Adipose tissue (tissue), 3 donors: Measurements from ENCODE around the gene HBQ1. TPM values are rescaled to one million over a fixed set of nuclear protein-coding genes. Genes with fewer than 3 reads are reported as not detected.
"Not testable (repeated sequence)": the region's sequence is repeated elsewhere in the genome, so short reads cannot be mapped to it uniquely, and the experiment has no call there.

ENCODE experiments used
- H3K27ac ChIP-seq: one replicate; pipeline ENCODE4 v1.5.1; 2013; ENCODE audit warnings: low read depth, low read length
- WGBS, 3 donors: extraction: QIAGEN DNeasy Blood & Tissue Kit; methylation state at CpG; one replicate each; pipeline ENCODE4 v1.1.7; 2013; 5-methylcytosine and 5-hydroxymethylcytosine counted together
- polyA plus RNA-seq, 3 donors: library from polyadenylated mRNA; stranded (reverse); fragments of 200-250 nt; gene quantifications; one replicate each; pipeline ENCODE4 v1.2.3, GENCODE V29; 2013
- donor health status: healthy with polysubstance abuse.
- donor health status: Bipolar disorder and iron deficiency.
- donor health status: healthy.

Gene HBQ1
- polyA plus RNA-seq, 3 donors: 0.40 TPM; not detected in 2

DNA sequence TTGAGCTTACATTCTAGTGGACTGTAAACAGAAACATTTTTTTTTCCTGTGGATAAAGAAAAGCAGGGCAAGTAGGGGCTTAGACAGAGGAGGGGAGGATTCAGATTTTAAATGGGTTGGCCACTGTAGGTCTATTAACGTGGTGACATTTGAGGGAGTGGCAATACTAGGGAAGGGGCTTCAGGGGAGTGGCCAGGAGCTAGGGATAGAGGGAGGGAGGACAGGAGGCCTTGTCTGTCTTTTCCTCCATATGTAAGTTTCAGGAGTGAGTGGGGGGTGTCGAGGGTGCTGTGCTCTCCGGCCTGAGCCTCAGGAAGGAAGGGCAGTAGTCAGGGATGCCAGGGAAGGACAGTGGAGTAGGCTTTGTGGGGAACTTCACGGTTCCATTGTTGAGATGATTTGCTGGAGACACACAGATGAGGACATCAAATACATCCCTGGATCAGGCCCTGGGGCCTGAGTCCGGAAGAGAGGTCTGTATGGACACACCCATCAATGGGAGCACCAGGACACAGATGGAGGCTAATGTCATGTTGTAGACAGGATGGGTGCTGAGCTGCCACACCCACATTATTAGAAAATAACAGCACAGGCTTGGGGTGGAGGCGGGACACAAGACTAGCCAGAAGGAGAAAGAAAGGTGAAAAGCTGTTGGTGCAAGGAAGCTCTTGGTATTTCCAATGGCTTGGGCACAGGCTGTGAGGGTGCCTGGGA, 21.0 kb upstream of the HBQ1 start:
- no peak overlapping the region for H3K27ac ChIP-seq
- WGBS, 3 donors: 45 to 61% (median 53%) methylated on average over 6 of the region's 6 CpGs

DNA sequence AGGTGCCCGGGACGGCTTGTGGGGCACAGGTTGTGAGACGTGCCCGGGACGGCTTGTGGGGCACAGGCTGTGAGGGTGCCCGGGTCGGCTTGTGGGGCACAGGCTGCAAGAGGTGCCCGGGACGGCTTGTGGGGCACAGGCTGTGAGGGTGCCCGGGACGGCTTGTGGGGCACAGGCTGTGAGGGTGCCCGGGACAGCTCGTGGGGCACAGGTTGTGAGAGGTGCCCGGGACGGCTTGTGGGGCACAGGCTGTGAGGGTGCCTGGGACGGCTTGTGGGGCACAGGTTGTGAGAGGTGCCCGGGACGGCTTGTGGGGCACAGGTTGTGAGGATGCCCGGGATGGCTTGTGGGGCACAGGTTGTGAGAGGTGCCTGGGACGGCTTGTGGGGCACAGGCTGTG, 20.0 kb upstream of the HBQ1 start:
- not testable (repeated sequence) for H3K27ac ChIP-seq
- 54 to 75% (median 71%) methylated on average over 8 to 20 of the region's 20 CpGs for WGBS, 3 donors

DNA sequence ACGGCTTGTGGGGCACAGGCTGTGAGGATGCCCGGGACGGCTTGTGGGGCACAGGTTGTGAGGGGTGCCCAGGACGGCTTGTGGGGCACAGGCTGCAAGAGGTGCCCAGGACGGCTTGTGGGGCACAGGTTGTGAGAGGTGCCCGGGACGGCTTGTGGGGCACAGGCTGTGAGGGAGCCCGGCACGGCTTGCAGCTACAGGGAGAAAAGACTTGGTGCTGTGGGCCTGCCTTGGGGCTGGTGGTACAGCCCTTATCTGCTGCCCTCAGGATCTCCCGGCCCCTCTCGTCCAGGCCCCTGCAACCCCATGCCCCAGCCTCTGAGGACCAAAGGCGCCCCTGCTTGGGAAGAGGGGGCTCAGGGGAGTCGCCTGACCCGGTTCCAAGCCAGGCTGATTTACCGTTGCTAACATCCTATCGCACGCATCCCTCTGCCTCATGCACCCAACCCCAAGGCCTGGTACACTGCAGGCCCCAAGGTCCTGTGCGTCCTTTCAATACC, 19.5 kb upstream of the HBQ1 start:
- WGBS, 3 donors: 59 to 68% (median 63%) methylated on average over 13 to 18 of the region's 18 CpGs
- no peak overlapping the region for H3K27ac ChIP-seq

DNA sequence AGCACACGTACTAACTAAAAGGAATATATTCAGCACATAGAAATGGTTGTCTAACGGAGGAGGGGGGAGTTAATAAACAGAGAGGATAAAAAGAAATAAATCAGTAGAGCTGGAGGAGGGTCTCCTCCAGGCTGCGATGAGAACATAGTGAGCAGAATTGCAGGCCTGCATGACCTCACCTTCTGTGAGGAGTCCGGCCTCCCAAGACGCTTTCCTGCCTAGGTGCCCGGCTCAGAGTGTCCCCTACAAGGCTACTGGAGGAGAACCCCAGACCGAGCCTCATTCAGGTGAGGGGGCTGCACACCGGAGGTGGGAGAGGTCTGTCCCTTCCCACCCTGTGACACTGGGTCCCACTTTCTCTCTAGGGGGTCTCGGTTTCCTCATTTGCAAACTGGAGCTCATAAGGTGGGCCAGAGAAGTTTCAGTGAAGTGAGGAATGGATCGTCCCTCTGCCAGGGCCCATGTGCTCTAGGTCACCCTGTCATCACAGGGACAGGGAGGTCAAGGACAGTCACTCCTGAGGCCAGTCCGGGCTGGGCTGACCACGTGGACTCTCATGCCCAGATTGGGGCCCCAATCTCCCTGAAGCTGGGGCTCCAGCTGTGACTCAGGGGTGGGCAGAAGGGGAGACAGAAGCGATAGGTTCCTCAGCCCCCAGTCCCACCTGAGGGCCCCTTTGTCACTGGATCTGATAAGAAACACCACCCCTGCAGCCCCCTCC, 17.8 kb upstream of the HBQ1 start:
- H3K27ac ChIP-seq: no peak overlapping the region
- WGBS, 3 donors: 86 to 87% (median 86%) methylated on average over 13 of the region's 13 CpGs

DNA sequence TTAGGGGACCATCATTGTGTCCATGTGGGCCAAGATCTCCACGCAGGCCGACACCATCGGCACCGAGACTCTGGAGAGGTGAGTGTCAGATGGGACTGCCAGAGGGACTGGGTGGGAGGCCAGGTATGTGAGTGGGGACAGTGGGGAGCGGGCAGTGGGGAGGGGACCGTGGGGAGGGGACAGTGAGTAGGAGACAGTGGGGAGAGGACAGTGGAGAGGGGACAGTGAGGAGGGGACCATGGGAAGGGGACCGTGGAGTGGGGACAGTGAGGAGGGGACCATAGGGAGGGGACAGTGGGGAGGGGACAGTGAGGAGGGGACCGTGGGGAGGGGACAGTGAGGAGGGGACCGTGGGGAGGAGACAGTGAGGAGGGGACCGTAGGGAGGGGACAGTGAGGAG, 17.1 kb upstream of the HBQ1 start:
- WGBS, 3 donors: 83 to 92% (median 88%) methylated on average over 7 to 10 of the region's 10 CpGs
- H3K27ac ChIP-seq: not testable (repeated sequence)

DNA sequence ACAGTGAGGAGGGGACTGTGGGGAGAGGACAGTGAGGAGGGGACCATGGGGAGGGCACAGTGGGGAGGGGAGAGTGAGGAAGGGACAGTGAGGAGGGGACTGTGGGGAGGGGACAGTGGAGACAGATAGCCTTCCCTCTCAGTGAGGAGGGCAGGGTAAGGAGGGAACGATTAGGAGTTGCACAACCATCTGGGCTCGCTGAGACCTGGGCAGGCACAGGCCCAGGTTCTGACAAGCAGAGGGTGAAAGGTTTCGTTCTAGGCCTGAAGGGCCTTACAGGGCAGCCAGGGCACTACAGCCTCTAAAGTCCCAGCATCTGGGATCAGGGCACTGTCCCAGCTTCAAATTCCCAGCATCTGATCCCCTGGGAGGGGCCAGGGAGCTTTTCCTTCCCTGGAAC, 16.6 kb upstream of the HBQ1 start:
- not testable (repeated sequence) for H3K27ac ChIP-seq
- 4 to 30% (median 17%) methylated on average over 2 of the region's 3 CpGs for WGBS, 3 donors

DNA sequence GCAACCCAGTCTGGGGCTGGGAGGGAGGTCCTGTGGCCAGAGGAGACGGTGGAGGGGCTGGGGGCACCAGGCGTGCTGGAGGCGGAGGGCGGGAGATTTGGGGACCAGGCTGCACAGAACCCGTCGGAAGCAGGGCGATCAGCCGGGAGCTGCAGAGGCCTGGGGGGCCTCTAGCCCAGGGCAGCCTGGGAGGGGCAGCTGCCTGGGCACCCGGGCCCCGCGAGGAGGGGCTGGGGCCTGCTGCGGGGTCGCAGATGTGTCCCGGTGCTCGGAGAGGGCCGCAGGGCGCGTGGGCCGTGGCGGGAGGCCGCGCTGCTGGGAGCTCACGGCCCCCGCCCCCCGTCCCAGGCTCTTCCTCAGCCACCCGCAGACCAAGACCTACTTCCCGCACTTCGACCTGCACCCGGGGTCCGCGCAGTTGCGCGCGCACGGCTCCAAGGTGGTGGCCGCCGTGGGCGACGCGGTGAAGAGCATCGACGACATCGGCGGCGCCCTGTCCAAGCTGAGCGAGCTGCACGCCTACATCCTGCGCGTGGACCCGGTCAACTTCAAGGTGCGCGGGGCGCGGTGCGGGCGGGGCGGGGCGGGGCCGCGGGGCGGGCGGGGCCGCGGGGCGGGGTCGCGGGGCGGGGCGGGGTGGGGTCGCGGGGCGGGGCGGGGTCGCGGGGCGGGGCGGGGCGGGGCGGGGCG, 16.0 kb upstream of the HBQ1 start:
- 4% methylated on average over 5 of the region's 80 CpGs; no CpG with 5 or more reads in 2 of the 3 donors for WGBS, 3 donors
- not testable (repeated sequence) for H3K27ac ChIP-seq

DNA sequence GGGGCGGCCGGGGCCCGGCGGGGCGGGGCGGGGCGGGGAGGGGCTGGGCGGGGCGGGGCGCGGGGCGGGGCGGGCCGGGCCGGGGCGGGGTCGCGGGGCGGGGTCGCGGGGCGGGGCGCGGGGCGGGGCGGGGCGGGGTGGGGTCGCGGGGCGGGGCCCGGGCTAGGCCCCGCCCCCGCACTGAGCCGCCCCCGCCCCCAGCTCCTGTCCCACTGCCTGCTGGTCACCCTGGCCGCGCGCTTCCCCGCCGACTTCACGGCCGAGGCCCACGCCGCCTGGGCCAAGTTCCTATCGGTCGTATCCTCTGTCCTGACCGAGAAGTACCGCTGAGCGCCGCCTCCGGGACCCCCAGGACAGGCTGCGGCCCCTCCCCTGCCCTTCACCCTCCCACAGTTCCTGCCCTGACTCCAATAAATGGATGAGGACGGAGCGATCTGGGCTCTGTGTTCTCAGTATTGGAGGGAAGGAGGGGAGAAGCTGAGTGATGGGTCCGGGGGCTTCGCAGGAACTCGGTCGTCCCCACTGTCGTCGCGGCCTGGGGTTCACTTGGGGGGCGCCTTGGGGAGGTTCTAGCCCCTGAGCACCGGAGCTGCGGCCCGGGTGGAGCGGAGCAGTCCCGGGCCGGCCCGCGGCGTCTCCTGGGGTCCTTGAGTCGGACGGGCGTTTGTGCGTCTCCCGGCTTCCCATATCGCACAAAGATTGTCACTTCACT, 15.3 kb upstream of the HBQ1 start:
- no peak overlapping the region for H3K27ac ChIP-seq
- WGBS, 3 donors: 2 to 3% (median 2%) methylated on average over 35 to 48 of the region's 77 CpGs

DNA sequence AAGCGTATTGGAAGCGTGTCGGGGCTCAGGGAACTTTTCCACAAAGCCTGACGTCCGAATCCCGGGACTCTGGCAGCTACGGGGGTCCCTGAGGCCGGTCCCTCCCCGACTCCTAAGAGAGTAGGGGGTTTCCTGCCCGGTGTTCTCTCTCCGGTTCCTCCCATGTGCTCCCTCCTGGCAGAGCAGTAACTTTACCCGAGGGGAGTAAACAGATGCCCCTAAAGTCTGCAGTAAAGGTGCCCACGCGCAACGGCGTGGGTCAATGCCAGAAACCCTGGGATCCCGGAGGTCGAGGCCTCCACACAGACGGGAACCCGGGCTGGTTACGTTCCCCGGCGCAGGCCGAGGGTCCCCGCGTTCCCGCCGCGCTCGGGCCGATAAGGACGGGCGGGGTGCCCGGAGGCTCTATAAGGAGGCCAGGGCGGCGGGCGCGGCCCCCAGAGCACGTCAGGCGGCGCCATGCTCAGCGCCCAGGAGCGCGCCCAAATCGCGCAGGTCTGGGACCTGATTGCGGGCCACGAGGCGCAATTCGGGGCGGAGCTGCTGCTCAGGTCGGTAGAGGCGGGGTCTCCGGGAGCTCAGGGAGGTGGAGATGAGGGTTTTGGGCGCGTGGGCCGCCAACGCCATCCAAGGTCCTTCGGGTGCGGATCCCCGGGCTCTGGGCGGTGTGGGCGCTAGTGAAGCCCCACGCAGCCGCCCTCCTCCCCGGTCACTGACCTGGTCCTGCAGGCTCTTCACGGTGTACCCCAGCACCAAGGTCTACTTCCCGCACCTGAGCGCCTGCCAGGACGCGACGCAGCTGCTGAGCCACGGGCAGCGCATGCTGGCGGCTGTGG, 14.5 kb upstream of the HBQ1 start, which contains the start of gene HBM:
TSS of gene HBM (plus strand) at position 440 of the 836 bp plus-strand sequence. CDS start at position 460, 20 bp downstream.
- 1 to 4% (median 3%) methylated on average over 68 to 75 of the region's 75 CpGs for WGBS, 3 donors
- H3K27ac ChIP-seq: no peak within 1 kb of the TSS

DNA sequence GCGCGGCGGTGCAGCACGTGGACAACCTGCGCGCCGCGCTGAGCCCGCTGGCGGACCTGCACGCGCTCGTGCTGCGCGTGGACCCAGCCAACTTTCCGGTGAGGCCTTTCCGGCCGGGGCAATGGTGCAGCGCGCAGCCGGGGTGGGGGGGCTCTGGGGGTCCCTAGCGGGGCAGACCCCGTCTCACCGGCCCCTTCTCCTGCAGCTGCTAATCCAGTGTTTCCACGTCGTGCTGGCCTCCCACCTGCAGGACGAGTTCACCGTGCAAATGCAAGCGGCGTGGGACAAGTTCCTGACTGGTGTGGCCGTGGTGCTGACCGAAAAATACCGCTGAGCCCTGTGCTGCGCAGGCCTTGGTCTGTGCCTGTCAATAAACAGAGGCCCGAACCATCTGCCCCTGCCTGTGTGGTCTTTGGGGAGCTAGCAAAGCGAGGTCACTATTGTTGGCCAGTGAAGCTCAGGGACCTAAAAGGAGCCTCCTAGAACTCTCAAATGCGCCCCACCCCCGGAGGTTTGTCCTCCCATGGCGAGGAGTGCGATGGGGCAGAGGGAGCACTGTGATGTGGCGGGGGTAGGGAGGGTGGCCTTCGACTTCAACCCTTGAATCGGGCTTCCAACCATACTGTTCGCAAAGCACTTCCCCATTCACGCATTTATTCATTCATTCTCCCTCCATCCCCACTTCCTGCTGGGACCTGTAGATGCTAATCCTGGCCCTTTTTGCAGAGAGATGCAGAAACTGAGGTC, 13.7 kb upstream of the HBQ1 start:
- no peak overlapping the region for H3K27ac ChIP-seq
- 4 to 7% (median 4%) methylated on average over 45 of the region's 45 CpGs for WGBS, 3 donors

DNA sequence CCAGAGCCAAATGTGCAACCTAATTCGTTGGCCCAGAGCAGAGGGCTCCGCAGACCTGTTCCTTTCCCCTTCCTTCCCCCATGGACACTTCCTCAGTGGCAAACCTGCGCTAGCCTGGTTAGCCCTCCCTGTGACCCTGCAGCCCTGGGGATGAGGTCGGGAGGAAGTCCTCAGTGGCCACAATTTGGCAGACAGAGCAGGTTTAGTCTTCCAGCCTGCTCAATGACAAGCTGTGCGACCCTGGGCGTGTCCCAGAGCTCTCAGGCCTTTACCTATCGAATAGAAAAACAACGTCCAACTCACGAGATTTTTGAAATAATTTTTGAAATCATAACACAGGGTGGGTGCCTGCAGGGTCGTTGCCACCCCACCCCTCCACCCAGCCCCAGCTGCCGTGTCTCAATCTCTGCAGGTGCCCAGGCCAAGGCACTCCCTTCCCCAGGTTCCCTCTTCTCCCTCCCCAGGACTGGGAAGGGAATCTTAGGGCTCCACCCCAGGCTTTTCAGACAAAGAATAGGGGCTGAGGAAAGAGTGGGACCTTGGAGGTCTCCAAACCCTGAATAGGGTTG, 13.1 kb upstream of the HBQ1 start:
- WGBS, 3 donors: 13 to 14% (median 13%) methylated on average over 11 of the region's 11 CpGs
- H3K27ac ChIP-seq: no peak overlapping the region

DNA sequence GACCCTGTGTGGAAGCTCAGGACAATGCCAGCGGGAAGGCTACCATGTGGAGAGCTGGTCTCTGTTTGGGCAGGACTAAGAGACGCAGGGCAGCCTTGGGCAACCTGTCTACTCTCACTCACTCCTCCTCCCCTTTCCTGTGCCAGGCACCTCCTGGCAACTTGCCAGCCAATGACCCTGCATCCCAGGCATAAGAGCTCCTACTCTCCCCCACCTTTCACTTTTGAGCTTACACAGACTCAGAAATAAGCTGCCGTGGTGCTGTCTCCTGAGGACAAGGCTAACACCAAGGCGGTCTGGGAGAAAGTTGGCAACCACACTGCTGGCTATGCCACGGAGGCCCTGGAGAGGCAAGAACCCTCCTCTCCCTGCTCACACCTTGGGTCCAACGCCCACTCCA, 11.8 kb upstream of the HBQ1 start:
- H3K27ac ChIP-seq: no peak overlapping the region
- WGBS, 3 donors: 41 to 60% (median 48%) methylated on average over 6 of the region's 6 CpGs

DNA sequence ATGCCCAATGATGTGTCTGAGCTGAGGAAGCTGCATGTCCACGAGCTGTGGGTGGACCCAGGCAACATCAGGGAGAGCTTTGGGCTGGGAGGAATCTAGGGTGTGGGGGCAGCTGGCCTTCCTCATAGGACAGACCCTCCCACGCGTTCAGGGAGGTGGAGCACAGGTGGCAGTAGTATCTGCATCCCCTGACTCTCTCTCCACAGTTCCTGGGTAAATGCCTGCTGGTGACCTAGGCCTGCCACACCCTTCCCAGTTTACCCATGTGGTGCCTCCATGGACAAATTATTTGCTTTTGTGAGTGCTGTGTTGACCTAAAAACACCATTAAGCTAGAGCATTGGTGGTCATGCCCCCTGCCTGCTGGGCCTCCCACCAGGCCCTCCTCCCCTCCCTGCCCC, 11.2 kb upstream of the HBQ1 start:
- H3K27ac ChIP-seq: no peak overlapping the region
- WGBS, 3 donors: 35 to 46% (median 43%) methylated on average over 3 of the region's 3 CpGs

DNA sequence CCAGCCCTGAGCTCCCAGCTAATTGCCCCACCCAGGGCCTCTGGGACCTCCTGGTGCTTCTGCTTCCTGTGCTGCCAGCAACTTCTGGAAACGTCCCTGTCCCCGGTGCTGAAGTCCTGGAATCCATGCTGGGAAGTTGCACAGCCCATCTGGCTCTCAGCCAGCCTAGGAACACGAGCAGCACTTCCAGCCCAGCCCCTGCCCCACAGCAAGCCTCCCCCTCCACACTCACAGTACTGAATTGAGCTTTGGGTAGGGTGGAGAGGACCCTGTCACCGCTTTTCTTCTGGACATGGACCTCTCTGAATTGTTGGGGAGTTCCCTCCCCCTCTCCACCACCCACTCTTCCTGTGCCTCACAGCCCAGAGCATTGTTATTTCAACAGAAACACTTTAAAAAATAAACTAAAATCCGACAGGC, 10.2 kb upstream of the HBQ1 start:
- WGBS, 3 donors: 0 to 5% (median 1%) methylated on average over 5 of the region's 5 CpGs
- not testable (repeated sequence) for H3K27ac ChIP-seq

DNA sequence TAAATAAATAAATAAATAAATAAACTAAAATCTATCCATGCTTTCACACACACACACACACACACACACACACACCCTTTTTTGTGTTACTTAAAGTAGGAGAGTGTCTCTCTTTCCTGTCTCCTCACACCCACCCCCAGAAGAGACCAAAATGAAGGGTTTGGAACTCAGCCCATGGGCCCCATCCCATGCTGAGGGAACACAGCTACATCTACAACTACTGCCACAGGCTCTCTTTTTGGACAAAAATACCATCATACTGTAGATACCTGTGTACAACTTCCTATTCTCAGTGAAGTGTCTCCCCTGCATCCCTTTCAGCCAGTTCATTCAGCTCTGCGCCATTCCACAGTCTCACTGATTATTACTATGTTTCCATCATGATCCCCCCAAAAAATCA, 9.5 kb upstream of the HBQ1 start:
- no peak overlapping the region for H3K27ac ChIP-seq
- WGBS, 3 donors: 38 to 53% (median 45%) methylated on average over 1 of the region's 1 CpG

DNA sequence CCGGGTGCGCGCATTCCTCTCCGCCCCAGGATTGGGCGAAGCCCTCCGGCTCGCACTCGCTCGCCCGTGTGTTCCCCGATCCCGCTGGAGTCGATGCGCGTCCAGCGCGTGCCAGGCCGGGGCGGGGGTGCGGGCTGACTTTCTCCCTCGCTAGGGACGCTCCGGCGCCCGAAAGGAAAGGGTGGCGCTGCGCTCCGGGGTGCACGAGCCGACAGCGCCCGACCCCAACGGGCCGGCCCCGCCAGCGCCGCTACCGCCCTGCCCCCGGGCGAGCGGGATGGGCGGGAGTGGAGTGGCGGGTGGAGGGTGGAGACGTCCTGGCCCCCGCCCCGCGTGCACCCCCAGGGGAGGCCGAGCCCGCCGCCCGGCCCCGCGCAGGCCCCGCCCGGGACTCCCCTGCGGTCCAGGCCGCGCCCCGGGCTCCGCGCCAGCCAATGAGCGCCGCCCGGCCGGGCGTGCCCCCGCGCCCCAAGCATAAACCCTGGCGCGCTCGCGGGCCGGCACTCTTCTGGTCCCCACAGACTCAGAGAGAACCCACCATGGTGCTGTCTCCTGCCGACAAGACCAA, 7.8 kb upstream of the HBQ1 start, which contains the start of gene HBA2:
TSS of gene HBA2 (plus strand) at position 503 of the 568 bp plus-strand sequence. CDS start at position 540, 37 bp downstream.
- H3K27ac ChIP-seq: not testable (repeated sequence)
- WGBS, 3 donors: no CpG with 5 or more reads among the region's 74 CpGs
